HuH-7.5 (cell line): Measurements from ENCODE around the gene CNPPD1.

Source experiments
- DNase-seq: peaks from one replicate; pipeline ENCODE4 v3.0.0; 2011; ENCODE audit warnings: low spot score

The CNPPD1 gene

DNA sequence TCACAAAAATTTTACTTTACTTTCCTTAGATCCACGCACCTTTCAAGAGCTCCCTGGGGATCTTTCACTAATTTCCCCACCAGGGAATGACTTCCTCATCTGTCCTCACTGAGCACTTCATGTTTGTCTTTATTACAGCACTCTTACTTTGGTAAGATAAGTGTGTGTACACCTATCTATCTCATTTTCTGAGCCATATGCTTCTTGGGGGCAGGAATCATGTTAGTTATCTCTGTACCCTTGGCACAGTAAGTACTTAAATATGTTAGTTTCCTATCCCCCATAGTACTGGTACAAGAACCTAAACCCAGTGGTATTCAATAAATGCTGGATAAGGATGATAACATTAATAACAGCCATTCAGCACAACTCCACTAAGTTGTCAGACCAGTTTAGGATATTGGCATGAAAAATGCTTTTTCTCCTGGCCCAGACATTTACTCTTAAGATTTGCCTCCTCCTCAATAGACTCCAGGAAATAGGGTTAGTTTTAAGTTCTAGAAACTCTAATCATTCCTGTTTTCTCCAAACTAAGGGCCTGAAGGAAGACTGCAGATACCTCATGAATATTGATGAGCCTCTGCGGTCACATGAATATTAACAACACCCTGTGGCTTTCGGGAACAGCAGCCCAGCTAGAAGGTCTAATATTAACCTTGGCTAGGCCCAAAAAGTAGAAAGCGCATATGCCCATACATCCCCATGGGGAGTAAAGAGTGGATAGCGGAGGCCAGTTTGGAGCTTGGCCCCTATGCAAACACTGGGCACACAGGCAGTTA, 54.3 kb downstream of the CNPPD1 start:
- DNase-seq, result no peak
